ENCODE results near the gene NXPH1. TPM values are rescaled to one million over a fixed set of nuclear protein-coding genes. Genes with fewer than 3 reads are reported as not detected.

The NXPH1 gene
- total RNA-seq, 1 donor from 2014 or later = not detected

DNA sequence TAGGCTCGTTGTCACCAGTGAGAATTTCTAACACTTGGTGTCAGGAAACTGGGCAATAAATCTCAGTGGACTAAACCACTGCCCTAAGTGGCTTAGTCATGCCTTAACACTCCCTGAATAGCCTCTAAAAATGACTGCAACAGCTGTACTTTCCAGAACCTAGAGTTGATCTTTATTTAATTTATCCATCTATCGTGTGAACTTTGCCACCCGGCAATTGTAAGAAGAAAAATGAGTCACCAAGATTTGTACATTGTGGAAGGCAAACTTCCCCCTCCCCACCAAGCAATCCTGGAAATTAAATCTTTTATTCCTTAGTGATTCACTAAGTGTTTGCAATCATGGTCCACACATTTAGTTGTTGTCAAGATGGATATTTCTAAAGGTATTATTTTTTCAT is 47.1 kb downstream of the NXPH1 start:
- TF ChIP-seq CTCF (IDR thresholded peaks at IDR 0.05; ENCODE audit: insufficient read depth, low read length, severe bottlenecking) = no peak
- DNase-seq (ENCODE audit: low read depth) = no peak
- Histone ChIP-seq H3K36me3 (ENCODE audit: control insufficient read depth, insufficient read depth, low read length) (no peaks in the 10 kb centered on the region), H3K4me3 (ENCODE audit: low read depth, low read length) (no peak overlapping the region), H3K27me3 (ENCODE audit: control insufficient read depth, insufficient read depth, low read length) (no peaks in the 10 kb centered on the region)
- no peak for FAIRE-seq

GRCh38 chr7:8481096-8481495 is 47.7 kb downstream of the NXPH1 start:
- no peak for TF ChIP-seq CTCF (IDR thresholded peaks at IDR 0.05; ENCODE audit: insufficient read depth, low read length, severe bottlenecking)
- no peaks in the 10 kb centered on the region for H3K36me3 ChIP-seq (ENCODE audit: control insufficient read depth, insufficient read depth, low read length)
- H3K27me3 ChIP-seq (ENCODE audit: control insufficient read depth, insufficient read depth, low read length) = no peaks in the 10 kb centered on the region
- H3K4me3 ChIP-seq (ENCODE audit: low read depth, low read length) = no peak overlapping the region
- FAIRE-seq = no peak
- no peak for DNase-seq (ENCODE audit: low read depth)

DNA sequence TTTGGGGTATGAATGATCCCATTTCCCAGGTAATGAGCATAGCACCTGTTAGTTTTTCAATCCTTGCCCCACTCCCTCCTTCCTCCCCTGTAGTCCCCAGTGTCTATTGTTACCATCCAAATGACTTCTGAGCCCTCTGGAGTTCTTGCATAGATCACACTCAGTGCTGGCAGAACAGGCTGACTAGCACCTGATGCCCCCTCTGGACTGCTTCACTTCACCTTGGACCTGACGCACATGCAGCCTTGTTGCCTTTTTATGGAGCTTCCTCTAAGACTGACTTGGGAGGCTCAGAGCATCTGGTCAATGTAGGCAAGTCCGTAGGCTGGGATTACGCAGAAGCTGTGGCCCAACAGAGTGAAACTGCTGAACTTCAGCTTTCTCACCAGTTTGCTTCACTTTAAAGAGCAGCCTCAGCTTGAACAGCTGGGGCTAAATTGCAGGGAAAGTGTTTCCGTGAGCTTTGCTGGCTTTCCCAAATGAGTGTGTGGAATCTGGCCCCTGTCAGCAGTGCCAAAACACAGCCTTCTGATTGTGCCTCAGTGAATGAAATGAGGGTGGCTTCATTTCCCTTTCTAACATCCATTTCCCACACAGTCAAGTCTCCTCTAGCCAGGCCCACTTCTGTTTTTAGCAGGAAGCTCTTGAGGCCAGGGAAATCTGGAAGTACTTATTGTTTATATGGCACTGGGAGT is 48.5 kb downstream of the NXPH1 start:
- TF ChIP-seq CTCF (IDR thresholded peaks at IDR 0.05; ENCODE audit: insufficient read depth, low read length, severe bottlenecking) = no peak
- DNase-seq (ENCODE audit: low read depth) (no peak), FAIRE-seq (no peak)
- Histone ChIP-seq H3K36me3 (ENCODE audit: control insufficient read depth, insufficient read depth, low read length) (no peaks in the 10 kb centered on the region), H3K4me3 (ENCODE audit: low read depth, low read length) (no peak overlapping the region), H3K27me3 (ENCODE audit: control insufficient read depth, insufficient read depth, low read length) (no peaks in the 10 kb centered on the region)

DNA sequence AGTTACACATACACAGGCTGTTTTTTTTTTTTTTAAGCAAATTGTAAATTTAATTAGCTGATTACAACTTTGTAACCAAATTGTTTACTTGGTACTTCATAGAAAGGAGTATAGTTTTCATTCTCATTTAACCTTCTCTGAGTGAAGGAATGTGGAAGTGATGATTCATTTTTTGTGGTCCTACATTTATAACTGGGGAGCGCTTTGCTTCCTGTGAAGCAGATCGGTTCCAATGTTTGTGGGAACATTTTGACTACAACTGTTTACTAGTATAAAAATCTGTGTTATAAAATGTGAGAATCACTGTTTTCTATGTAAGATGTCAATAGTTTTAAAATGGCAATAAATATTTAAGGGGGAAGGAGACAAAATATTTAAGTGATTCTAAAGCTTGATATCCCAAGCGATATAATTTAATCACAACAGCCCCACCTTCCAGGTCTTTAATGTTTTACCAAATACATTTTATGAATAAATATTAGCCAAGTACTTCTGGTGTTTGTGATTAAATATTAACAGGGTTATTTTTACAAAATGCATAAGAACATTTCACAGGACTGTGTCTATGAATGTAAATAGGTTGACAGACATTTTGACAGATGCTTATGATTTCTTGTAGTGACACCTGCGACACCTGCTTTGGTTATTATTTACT is 57.1 kb downstream of the NXPH1 start:
- TF ChIP-seq CTCF (IDR thresholded peaks at IDR 0.05; ENCODE audit: insufficient read depth, low read length, severe bottlenecking) = no peak
- H3K4me3 ChIP-seq (ENCODE audit: low read depth, low read length) = no peak overlapping the region
- no peaks in the 10 kb centered on the region for H3K36me3 ChIP-seq (ENCODE audit: control insufficient read depth, insufficient read depth, low read length)
- H3K27me3 ChIP-seq (ENCODE audit: control insufficient read depth, insufficient read depth, low read length) = no peaks in the 10 kb centered on the region
- DNase-seq (ENCODE audit: low read depth) (no peak), FAIRE-seq (no peak)

DNA sequence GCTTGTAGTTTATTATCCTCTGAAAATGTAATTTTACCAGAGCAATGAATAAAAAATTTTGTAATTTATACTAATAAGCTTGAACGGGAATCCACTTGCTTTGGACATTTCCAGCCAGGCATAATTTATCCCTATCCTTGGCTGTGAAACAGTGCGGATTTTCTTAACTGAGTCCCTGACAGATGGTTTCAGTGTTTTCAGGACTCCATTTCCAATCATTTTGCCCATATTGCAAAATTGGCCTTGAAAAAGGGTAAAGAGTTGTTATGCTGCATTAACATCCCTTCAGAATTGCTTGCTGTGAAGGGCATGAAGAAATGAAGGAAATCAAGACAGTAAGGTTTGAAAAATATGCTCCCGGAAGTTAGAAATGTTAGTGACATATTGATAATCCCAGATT is 57.7 kb downstream of the NXPH1 start:
- DNase-seq (ENCODE audit: low read depth) (no peak), FAIRE-seq (no peak)
- no peaks in the 10 kb centered on the region for H3K27me3 ChIP-seq (ENCODE audit: control insufficient read depth, insufficient read depth, low read length)
- H3K36me3 ChIP-seq (ENCODE audit: control insufficient read depth, insufficient read depth, low read length) = no peaks in the 10 kb centered on the region
- H3K4me3 ChIP-seq (ENCODE audit: low read depth, low read length) = no peak overlapping the region
- no peak for TF ChIP-seq CTCF (IDR thresholded peaks at IDR 0.05; ENCODE audit: insufficient read depth, low read length, severe bottlenecking)

Measured in bronchial epithelial cell (primary cell).